ENCODE results near the gene TBC1D22A. TPM values are rescaled to one million over a fixed set of nuclear protein-coding genes. Genes with fewer than 3 reads are reported as not detected.

Gene TBC1D22A
- polyA plus RNA-seq, 1 of the 3 experiments (the other 2 are of a cell fraction) = 16.5 TPM

DNA sequence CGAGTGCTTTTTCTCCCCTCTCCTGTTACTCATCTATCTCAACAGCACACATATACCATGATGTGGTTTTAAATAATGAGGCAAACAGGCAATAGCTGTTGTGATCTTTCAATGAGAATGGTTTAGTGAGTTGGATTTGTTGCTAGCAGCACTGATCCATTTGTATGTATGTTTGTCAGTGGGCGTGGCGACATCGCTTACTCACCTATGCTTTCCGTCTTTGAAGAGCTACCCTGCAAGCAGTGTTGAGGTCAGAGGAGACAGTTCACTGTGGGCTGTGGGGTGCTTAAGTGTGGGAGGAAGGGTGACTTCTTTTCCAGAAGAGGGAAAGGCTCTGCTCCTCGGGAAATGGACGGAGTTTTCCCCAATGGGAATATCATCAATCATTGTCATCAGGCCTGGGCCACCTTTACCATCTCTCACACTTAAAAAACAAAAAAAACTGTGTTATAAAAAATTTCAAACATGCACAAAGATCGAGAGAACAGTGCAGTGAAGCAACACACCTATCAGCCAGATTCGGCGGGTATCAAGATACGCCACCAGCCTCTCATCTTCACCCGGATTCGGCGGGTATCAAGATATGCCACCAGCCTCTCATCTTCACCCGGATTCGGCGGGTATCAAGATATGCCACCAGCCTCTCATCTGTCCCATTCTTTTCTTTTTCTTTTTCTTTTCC is 83.8 kb downstream of the TBC1D22A start:
- Histone ChIP-seq H3F3A (replicated peaks; ENCODE audit: insufficient read depth) (no peaks in the 10 kb centered on the region), H3K27ac (ENCODE audit: low read depth in 2 of 2, low read length in 1 of 2) (no peak overlapping the region; a peak in 1 of 4 replicates), H3K9me2 (no peaks in the 10 kb centered on the region), H3K27me3 (ENCODE audit: insufficient read depth) (no peaks in the 10 kb centered on the region), H3K4me3 (ENCODE audit: low read depth in 2 of 2, low read length in 1 of 2) (no peak overlapping the region), H3K36me3 (replicated peaks in 1 of 2; ENCODE audit: control insufficient read depth in 1 of 2, insufficient read depth in 2 of 2, low read length in 1 of 2) (peaks cover 0 to 8% of the 10 kb centered on the region in 2 experiments), H2AFZ (ENCODE audit: low read depth) (no peak overlapping the region), H3K4me1 (ENCODE audit: control insufficient read depth in 1 of 2, insufficient read depth in 2 of 2, low read depth in 1 of 2, low read length in 1 of 2) (peaks cover 0 to 28% of the 10 kb centered on the region in 2 experiments; a peak in 2 of 4 replicates), H3K9me3 (no peaks in the 10 kb centered on the region), H3K79me2 (ENCODE audit: insufficient read depth) (peaks cover 11% of the 10 kb centered on the region; the same call in 1 of the 2 replicates), H4K20me1 (ENCODE audit: insufficient read depth) (peaks cover 12% of the 10 kb centered on the region), H3K4me2 (no peak overlapping the region), H3K9ac (no peak overlapping the region)
- no peak for DNase-seq
- TF ChIP-seq, protein P1, sequence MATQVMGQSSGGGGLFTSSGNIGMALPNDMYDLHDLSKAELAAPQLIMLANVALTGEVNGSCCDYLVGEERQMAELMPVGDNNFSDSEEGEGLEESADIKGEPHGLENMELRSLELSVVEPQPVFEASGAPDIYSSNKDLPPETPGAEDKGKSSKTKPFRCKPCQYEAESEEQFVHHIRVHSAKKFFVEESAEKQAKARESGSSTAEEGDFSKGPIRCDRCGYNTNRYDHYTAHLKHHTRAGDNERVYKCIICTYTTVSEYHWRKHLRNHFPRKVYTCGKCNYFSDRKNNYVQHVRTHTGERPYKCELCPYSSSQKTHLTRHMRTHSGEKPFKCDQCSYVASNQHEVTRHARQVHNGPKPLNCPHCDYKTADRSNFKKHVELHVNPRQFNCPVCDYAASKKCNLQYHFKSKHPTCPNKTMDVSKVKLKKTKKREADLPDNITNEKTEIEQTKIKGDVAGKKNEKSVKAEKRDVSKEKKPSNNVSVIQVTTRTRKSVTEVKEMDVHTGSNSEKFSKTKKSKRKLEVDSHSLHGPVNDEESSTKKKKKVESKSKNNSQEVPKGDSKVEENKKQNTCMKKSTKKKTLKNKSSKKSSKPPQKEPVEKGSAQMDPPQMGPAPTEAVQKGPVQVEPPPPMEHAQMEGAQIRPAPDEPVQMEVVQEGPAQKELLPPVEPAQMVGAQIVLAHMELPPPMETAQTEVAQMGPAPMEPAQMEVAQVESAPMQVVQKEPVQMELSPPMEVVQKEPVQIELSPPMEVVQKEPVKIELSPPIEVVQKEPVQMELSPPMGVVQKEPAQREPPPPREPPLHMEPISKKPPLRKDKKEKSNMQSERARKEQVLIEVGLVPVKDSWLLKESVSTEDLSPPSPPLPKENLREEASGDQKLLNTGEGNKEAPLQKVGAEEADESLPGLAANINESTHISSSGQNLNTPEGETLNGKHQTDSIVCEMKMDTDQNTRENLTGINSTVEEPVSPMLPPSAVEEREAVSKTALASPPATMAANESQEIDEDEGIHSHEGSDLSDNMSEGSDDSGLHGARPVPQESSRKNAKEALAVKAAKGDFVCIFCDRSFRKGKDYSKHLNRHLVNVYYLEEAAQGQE (IDR thresholded peaks at IDR 0.05; ENCODE audit: low read depth, low read length) = no peak
- TF ChIP-seq NRF1 (IDR thresholded peaks at IDR 0.05; ENCODE audit: low read depth, low read length) (no peak), MEF2A (IDR thresholded peaks at IDR 0.05; ENCODE audit: borderline replicate concordance, low read depth) (no peak)
- TF ChIP-seq, protein P2, sequence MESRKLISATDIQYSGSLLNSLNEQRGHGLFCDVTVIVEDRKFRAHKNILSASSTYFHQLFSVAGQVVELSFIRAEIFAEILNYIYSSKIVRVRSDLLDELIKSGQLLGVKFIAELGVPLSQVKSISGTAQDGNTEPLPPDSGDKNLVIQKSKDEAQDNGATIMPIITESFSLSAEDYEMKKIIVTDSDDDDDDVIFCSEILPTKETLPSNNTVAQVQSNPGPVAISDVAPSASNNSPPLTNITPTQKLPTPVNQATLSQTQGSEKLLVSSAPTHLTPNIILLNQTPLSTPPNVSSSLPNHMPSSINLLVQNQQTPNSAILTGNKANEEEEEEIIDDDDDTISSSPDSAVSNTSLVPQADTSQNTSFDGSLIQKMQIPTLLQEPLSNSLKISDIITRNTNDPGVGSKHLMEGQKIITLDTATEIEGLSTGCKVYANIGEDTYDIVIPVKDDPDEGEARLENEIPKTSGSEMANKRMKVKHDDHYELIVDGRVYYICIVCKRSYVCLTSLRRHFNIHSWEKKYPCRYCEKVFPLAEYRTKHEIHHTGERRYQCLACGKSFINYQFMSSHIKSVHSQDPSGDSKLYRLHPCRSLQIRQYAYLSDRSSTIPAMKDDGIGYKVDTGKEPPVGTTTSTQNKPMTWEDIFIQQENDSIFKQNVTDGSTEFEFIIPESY (IDR thresholded peaks at IDR 0.05; ENCODE audit: borderline replicate concordance, low read depth) = no peak
- ChIA-PET CTCF (interaction anchor here (0.8 to 2.8 kb wide), 8 partner anchors 9 to 1648 kb away, joined by 3 to 14 read pairs (median 5); no protein-coding TSS in a partner anchor), POLR2A (no interaction called here)
- 93% methylated on average over 17 of the region's 17 CpGs for WGBS (ENCODE audit: low lambda C conversion rate)

DNA sequence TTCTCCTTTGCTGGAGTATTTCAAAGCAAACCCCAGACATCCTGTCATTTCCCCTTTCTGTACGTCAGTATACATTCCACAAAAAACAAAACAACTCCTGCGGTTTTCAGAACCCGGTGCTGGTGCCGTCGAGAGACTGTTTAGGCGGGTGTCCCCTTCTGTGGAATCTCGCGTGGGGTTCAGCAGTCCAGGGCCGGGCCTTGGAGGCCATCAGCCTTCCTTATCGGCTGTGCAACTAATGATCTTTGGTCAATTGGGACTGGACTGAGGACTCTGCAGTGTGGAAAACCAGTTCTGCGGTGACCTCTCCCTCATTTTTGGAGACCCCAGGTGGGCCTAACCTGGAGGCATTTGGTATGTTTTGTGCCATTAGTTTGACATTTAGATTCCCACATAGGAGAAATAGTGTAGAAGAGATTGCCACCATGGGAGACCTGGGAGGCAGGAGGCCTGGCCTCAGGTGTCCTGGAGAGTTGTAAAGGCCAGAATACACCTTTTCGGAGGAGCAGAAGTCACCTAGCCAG is 84.4 kb downstream of the TBC1D22A start:
- Histone ChIP-seq H3K4me2 (no peak overlapping the region), H4K20me1 (ENCODE audit: insufficient read depth) (peaks cover 15% of the 10 kb centered on the region)
- TF ChIP-seq FOXJ3 (CRISPR knock-in tag; IDR thresholded peaks at IDR 0.05) (no peak), RAD21 (IDR thresholded peaks at IDR 0.05; ENCODE audit: low read length) (no peak), GATA2 (CRISPR knock-in tag; IDR thresholded peaks at IDR 0.05) (no peak), GABPA (IDR thresholded peaks at IDR 0.05; ENCODE audit: low read depth) (no peak), NRF1 (IDR thresholded peaks at IDR 0.05; ENCODE audit: low read depth, low read length) (no peak)
- TF ChIP-seq, protein P1 (IDR thresholded peaks at IDR 0.05; ENCODE audit: low read depth, low read length) = no peak

More for the DNA sequence above, 84.4 kb downstream of the TBC1D22A start:
- Histone ChIP-seq H3K36me3 (replicated peaks in 1 of 2; ENCODE audit: control insufficient read depth in 1 of 2, insufficient read depth in 2 of 2, low read length in 1 of 2) (peaks cover 0 to 8% of the 10 kb centered on the region in 2 experiments), H2AFZ (ENCODE audit: low read depth) (no peak overlapping the region), H3K27me3 (ENCODE audit: insufficient read depth) (no peaks in the 10 kb centered on the region), H3K9me2 (no peaks in the 10 kb centered on the region), H3K4me1 (ENCODE audit: control insufficient read depth in 1 of 2, insufficient read depth in 2 of 2, low read depth in 1 of 2, low read length in 1 of 2) (peaks cover 0 to 28% of the 10 kb centered on the region in 2 experiments; a peak in 2 of 4 replicates), H3K4me3 (ENCODE audit: low read depth in 2 of 2, low read length in 1 of 2) (no peak overlapping the region), H3F3A (replicated peaks; ENCODE audit: insufficient read depth) (no peaks in the 10 kb centered on the region), H3K9me3 (no peaks in the 10 kb centered on the region), H3K79me2 (ENCODE audit: insufficient read depth) (peaks cover 11% of the 10 kb centered on the region; the same call in 1 of the 2 replicates), H3K27ac (ENCODE audit: low read depth in 2 of 2, low read length in 1 of 2) (no peak overlapping the region), H3K9ac (no peak overlapping the region)
- no peak for DNase-seq
- ChIA-PET POLR2A (no interaction called here), CTCF (no interaction called here)
- WGBS (ENCODE audit: low lambda C conversion rate) = 98% methylated on average over 12 of the region's 12 CpGs
